Aorta (tissue), 5 donors: ENCODE results near the gene TTC33. TPM values are rescaled to one million over a fixed set of nuclear protein-coding genes. Genes with fewer than 3 reads are reported as not detected.

Experiments used
- ATAC-seq: fragments of 200-7000 bp; cut with Tn5 transposase; one replicate; pipeline ENCODE4 v1.9.1; 2022; ENCODE audit warnings: moderate library complexity; ENCODE audit not compliant: low FRiP score
- DNase-seq, 2 donors: peaks; one replicate each; pipeline ENCODE4 v3.0.0-alpha.2; 2020
- H3K27ac ChIP-seq, 2 donors: one replicate each; pipeline ENCODE4 v1.5.1; 2013; ENCODE audit warnings: low read length in 2 of 2, mild to moderate bottlenecking in 2 of 2, moderate library complexity in 2 of 2, control low read depth in 1 of 2, inconsistent platforms in 1 of 2, low read depth in 1 of 2
- H3K27me3 ChIP-seq, 2 donors: one replicate each; pipeline ENCODE4 v1.6.1; 2013; ENCODE audit warnings: control low read depth in 1 of 2, low read length in 1 of 2, mild to moderate bottlenecking in 1 of 2, moderate library complexity in 1 of 2; ENCODE audit not compliant: insufficient read depth in 2 of 2, control insufficient read depth in 1 of 2
- H3K36me3 ChIP-seq, 2 donors: one replicate each; pipeline ENCODE4 v1.6.1; 2013; ENCODE audit warnings: control low read depth in 1 of 2, low read length in 1 of 2, mild to moderate bottlenecking in 1 of 2; ENCODE audit not compliant: insufficient read depth in 2 of 2, control insufficient read depth in 1 of 2
- H3K4me1 ChIP-seq, 2 donors: one replicate each; pipeline ENCODE4 v1.6.1; 2013; ENCODE audit warnings: low read length in 2 of 2, control low read depth in 1 of 2, mild to moderate bottlenecking in 1 of 2, moderate library complexity in 1 of 2; ENCODE audit not compliant: insufficient read depth in 2 of 2, control insufficient read depth in 1 of 2
- H3K4me3 ChIP-seq, 2 donors: one replicate each; pipeline ENCODE4 v1.5.1; 2013; ENCODE audit warnings: low read length in 2 of 2, control low read depth in 1 of 2, mild to moderate bottlenecking in 1 of 2
- H3K9me3 ChIP-seq: one replicate; pipeline ENCODE4 v1.6.1; 2013; ENCODE audit warnings: mild to moderate bottlenecking, low read length; ENCODE audit not compliant: control insufficient read depth
- WGBS, 2 donors: extraction: QIAGEN DNeasy Blood & Tissue Kit; methylation state at CpG; one replicate each; pipeline ENCODE4 v1.1.7; 2013; 5-methylcytosine and 5-hydroxymethylcytosine counted together
- intact Hi-C, 2 donors: fragments of 100-400 bp; cut with DNase I; formaldehyde crosslinking; loops; one replicate each; pipeline versions ENCODE4 v1.14.2 to v1.15.0; 2022
- polyA plus RNA-seq, 2 donors: library from polyadenylated mRNA; stranded (reverse); fragments of 200-250 nt; gene quantifications; one replicate each; pipeline ENCODE4 v1.2.3, GENCODE V29; 2013
- total RNA-seq, 2 donors: library from RNA; stranded (reverse); fragmentation: NEBNext Ultra II Directional; extraction: Animal tissue kit (Norgen Biotek cat#: 25700); gene quantifications; one replicate each; pipeline ENCODE4 v1.2.1, GENCODE V29; 2021
- donor health status: healthy with polysubstance abuse.
- donor health status: Bipolar disorder and iron deficiency.
- donor health status: DM: no; HTN: no; CAD: no.
- donor health status: DM: no; HTN: no; CAD: no.
- donor health status: DM: yes; HTN: yes; CAD: no.

Gene TTC33
- total and polyA plus RNA-seq, 4 donors = 11.9 to 19.4 (median 15.8) TPM

DNA sequence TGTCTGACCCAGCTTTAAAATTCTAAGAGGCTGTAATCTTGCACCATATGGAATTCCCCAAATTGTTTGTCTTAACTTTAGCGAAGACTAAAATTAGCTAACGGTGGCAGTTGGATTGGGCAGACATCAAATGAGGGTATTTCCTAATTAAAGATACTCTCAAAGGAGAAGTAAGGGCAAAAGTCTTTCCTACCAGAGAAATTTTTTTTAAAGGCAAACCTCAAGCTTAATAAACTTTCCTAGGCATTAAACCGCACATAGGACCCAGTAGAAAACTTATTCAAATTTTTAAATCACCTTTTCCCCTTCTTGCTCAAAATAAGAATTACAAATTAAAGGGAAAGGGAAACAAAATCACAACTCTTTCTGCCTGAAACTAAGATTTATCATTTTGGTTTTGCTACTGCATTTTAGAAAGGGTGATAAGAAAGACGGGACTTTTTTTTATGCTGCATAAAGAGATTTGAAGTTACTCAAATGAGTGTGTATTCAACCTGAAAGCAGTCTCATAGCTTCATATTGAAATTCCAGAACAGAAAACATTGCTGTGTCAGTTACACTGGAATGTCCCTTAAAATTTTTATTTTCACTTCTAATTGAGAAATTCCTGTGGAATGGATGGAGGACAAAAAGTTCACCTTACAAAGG is 265.2 kb downstream of the TTC33 start:
- WGBS, 2 donors = 48 to 51% methylated on average over 4 of the region's 4 CpGs
- DNase-seq (no peak), ATAC-seq (no peak)
- Histone ChIP-seq H3K4me3 (no peak overlapping the region), H3K9me3 (no peaks in the 10 kb centered on the region), H3K36me3 (no peaks in the 10 kb centered on the region), H3K27ac (no peak overlapping the region), H3K4me1 (no peaks in the 10 kb centered on the region), H3K27me3 (no peaks in the 10 kb centered on the region)
- intact Hi-C loops = no loop called here

DNA sequence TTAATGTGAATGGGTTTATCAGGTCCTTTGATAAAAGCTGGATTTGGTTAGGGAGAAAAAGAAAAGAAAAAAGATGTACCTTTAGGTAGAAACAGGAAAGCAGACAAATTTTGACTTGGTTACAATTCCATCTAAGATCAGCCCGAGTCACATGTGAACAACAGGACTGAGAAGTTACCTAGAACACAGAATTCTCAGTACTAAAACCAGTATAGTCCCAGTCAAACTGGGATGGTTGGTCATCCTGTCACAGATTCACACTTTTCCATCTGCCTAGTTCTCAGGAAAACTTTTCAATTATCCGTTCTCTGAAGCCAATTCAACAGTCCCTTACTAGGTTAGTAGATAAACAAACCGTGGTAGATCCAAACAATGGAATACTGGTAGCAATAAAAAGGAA is 266.3 kb downstream of the TTC33 start:
- ATAC-seq (no peak), DNase-seq (no peak)
- WGBS, 2 donors = 76 to 83% methylated on average over 3 of the region's 3 CpGs
- no peaks in the 10 kb centered on the region for H3K27me3 ChIP-seq
- H3K9me3 ChIP-seq = no peaks in the 10 kb centered on the region
- H3K36me3 ChIP-seq = no peaks in the 10 kb centered on the region
- no peak overlapping the region for H3K27ac ChIP-seq
- no peaks in the 10 kb centered on the region for H3K4me1 ChIP-seq
- H3K4me3 ChIP-seq = no peak overlapping the region
- intact Hi-C loops = no loop called here

- Histone ChIP-seq H3K27ac (no peak overlapping the region), H3K36me3 (no peaks in the 10 kb centered on the region), H3K4me3 (no peak overlapping the region), H3K4me1 (no peaks in the 10 kb centered on the region), H3K27me3 (no peaks in the 10 kb centered on the region), H3K9me3 (no peaks in the 10 kb centered on the region)
- ATAC-seq (no peak), DNase-seq (peak in 1 of 2 donors; percentile 66)
- intact Hi-C loops = no loop called here
- 84 to 89% methylated on average over 4 of the region's 4 CpGs for whole genome bisulfite sequencing, 2 donors
Observed at GRCh38 chr5:40486437-40487275, 269.1 kb downstream of the TTC33 start.

DNA sequence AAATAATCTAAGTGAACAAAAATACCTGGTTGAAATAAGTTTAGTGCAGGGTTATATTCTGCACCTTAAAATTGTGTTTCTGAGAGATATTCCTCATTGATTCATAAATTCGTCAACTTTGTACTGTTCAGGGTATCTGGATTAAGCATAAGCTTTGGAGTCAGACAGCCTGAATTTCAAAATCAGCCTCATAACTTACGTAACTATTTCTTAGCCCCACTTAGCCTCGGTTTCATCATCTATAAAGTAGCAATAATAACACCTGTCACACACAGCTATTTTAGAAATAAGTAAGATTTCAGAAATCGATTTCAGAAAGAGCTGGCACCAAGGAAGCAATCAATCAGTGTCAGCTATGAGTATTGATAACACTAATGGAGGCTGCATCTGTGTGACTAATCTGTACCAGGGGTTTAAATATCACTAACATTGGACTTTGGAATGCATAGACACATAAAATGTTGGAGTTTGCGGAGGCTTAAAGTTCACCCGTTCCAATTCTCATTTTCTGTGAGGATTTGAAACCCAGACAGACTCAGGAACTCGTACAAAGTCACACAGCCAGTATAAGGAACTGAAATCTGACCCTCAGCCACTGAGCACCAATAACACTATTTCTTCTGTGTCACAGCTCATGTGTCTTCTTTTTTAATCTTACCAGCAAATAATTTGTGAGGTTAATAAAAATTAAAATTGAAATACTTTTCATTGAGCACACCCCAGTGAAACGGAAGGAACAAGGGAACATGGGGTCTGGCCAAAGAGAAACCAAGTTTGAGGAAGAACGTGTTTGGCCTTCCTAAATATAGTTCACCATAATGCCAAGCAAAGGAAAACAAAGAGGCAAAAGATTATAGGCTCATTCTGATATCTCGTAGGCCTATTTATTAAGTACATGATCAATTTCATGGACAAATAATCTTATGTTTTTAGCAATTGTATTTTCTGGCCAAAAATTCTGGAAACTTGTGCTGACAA is 270.5 kb downstream of the TTC33 start:
- 69 to 71% methylated on average over 10 of the region's 10 CpGs for WGBS, 2 donors
- Histone ChIP-seq H3K36me3 (no peaks in the 10 kb centered on the region), H3K27me3 (no peaks in the 10 kb centered on the region), H3K27ac (no peak overlapping the region), H3K9me3 (no peaks in the 10 kb centered on the region), H3K4me3 (no peak overlapping the region), H3K4me1 (no peaks in the 10 kb centered on the region)
- intact Hi-C loops = no loop called here
- ATAC-seq = no peak
- no peak for DNase-seq

- H3K4me1 ChIP-seq = no peaks in the 10 kb centered on the region
- H3K4me3 ChIP-seq = no peak overlapping the region
- H3K36me3 ChIP-seq = no peaks in the 10 kb centered on the region
- no peaks in the 10 kb centered on the region for H3K27me3 ChIP-seq
- H3K9me3 ChIP-seq = no peaks in the 10 kb centered on the region
- no peak for DNase-seq
- ATAC-seq = no peak
- intact Hi-C loops = no loop called here
- no peak overlapping the region for H3K27ac ChIP-seq
- WGBS, 2 donors = 84 to 92% methylated on average over 2 of the region's 2 CpGs
Observed at GRCh38 chr5:40484495-40484894, 271.3 kb downstream of the TTC33 start.

DNA sequence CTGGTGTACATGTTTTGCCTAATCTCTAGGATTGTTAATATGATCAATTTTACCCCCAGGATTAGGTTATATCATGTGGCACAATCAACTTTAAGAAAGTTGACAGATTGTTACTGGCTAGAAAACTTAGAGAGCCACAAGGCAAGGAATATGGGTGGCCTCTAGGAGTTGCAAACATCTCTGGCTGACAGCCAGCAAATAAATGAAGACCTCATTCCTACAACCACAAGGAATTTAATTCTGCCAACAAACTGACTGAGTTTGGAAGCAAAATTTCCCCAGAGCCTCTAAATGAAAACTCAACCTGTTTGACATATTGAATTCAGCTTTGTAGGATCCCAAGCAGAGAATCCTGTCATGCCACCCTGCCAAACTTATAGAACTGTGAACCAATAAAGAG is 272.4 kb downstream of the TTC33 start:
- no peak for ATAC-seq
- no peaks in the 10 kb centered on the region for H3K27me3 ChIP-seq
- no peaks in the 10 kb centered on the region for H3K4me1 ChIP-seq
- H3K36me3 ChIP-seq = no peaks in the 10 kb centered on the region
- DNase-seq = no peak
- H3K9me3 ChIP-seq = no peaks in the 10 kb centered on the region
- intact Hi-C loops = no loop called here
- no peak overlapping the region for H3K27ac ChIP-seq
- no peak overlapping the region for H3K4me3 ChIP-seq

DNA sequence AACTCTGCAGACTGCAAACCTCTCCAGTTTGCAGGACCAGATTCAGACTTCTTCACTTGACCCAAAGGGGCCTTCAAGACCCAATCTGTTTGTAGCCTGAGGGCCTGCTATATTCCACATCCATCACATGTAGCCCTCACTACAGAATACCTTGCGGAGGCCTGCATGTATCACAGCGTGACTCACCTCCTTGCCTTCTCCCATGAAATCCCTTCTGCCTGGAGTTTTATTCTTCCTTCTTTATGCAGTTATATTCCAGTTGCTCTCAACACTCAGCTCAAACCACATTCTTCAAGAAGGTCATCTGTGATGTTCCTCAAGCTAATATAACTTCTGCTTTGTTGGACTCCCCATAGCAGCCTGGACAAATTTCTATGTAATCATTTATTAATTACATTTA is 274.5 kb downstream of the TTC33 start:
- H3K27me3 ChIP-seq = no peaks in the 10 kb centered on the region
- H3K4me3 ChIP-seq = no peak overlapping the region
- intact Hi-C loops = no loop called here
- 91 to 93% methylated on average over 2 of the region's 2 CpGs for WGBS, 2 donors
- H3K27ac ChIP-seq = no peak overlapping the region
- no peaks in the 10 kb centered on the region for H3K9me3 ChIP-seq
- DNase-seq = no peak
- peaks cover 0 to 4% of the 10 kb centered on the region in 2 donors for H3K4me1 ChIP-seq
- ATAC-seq = no peak
- H3K36me3 ChIP-seq = no peaks in the 10 kb centered on the region

DNA sequence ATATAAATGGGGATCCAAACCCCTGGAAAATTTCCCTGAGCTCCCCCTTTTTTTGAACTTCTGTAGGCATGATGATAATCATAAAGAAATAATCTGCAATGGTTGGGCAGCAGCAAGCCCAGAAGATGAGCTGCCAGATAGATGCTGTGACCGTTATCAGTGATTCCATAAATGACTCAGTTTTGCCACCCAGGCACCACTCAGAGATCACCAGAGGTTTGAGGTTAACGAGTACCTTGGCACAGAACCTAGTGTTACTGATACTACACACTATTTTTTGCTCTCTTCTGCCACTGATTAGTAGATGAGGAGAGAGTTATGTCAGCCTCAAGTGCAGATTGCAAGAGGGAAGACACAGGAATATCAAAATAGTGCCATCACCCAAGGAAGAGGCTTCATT is 275.4 kb downstream of the TTC33 start:
- intact Hi-C loops = no loop called here
- DNase-seq = no peak
- Histone ChIP-seq H3K27me3 (no peaks in the 10 kb centered on the region), H3K36me3 (no peaks in the 10 kb centered on the region), H3K9me3 (no peaks in the 10 kb centered on the region), H3K4me1 (peaks cover 0 to 4% of the 10 kb centered on the region in 2 donors), H3K4me3 (no peak overlapping the region), H3K27ac (no peak overlapping the region)
- WGBS, 2 donors = 76 to 81% methylated on average over 2 of the region's 2 CpGs
- no peak for ATAC-seq
